ENCODE data around the gene NTRK2.

GRCh38 chr9:84647699-84648098 is 21.8 kb upstream of the NTRK2 start:
- no peak for TF ChIP-seq TAF1 (IDR thresholded peaks at IDR 0.05; ENCODE audit: low read depth, low read length)
- TF ChIP-seq POLR2A (IDR thresholded peaks at IDR 0.05; ENCODE audit: low read depth, low read length), result no peak
- no peak for TF ChIP-seq POLR2AphosphoS5 (IDR thresholded peaks at IDR 0.05; ENCODE audit: low read depth, low read length)

Data from GM12891 (cell line).